ENCODE results near the gene RSRC2.

The RSRC2 gene

GRCh38 chr12:122454739-122455138 lies 72.0 kb downstream of the RSRC2 start:
- Histone ChIP-seq H3K4me3 (ENCODE audit: low read depth, low read length) (no peak overlapping the region), H3K27me3 (replicated peaks) (no peaks in the 10 kb centered on the region), H3K27ac (no peak overlapping the region), H3K36me3 (replicated peaks) (no peaks in the 10 kb centered on the region)
- in situ Hi-C loops (cut with HindIII; ENCODE audit: low pct_ligation_motif_present, low sequenced_read_pairs): no loop called here
- DNase-seq: no peak
- TF ChIP-seq CTCF (IDR thresholded peaks at IDR 0.05; ENCODE audit: low read depth, low read length, missing control alignments): no peak

- TF ChIP-seq CTCF (IDR thresholded peaks at IDR 0.05; ENCODE audit: low read depth, low read length, missing control alignments): no peak
- no peak for DNase-seq
- no peak overlapping the region for H3K4me3 ChIP-seq (ENCODE audit: low read depth, low read length)
- in situ Hi-C loops (cut with HindIII; ENCODE audit: low pct_ligation_motif_present, low sequenced_read_pairs): no loop called here
- no peaks in the 10 kb centered on the region for H3K36me3 ChIP-seq (replicated peaks)
- H3K27me3 ChIP-seq (replicated peaks): no peaks in the 10 kb centered on the region
- no peak overlapping the region for H3K27ac ChIP-seq
These were observed 72.5 kb downstream of the RSRC2 start for GRCh38 chr12:122454250-122454721.

Measured in brain microvascular endothelial cell (primary cell).